Upper lobe of right lung (tissue), 1 donor: ENCODE measurements around the gene CSMD2. TPM values are rescaled to one million over a fixed set of nuclear protein-coding genes. Genes with fewer than 3 reads are reported as not detected.

ENCODE experiments used
- ATAC-seq: fragments of 200-7000 bp; cut with Tn5 transposase; one replicate; pipeline ENCODE4 v1.9.1; 2020; ENCODE audit warnings: mild to moderate bottlenecking, moderate library complexity
- DNase-seq: peaks from one replicate; pipeline ENCODE4 v3.0.0-alpha.2; 2020
- H3K27ac ChIP-seq: fragments of 200-600 bp; one replicate; pipeline ENCODE4 v1.8.0; 2022
- H3K27me3 ChIP-seq: fragments of 200-600 bp; one replicate; pipeline ENCODE4 v1.8.0; 2022; ENCODE audit warnings: mild to moderate bottlenecking
- H3K36me3 ChIP-seq: fragments of 200-600 bp; one replicate; pipeline ENCODE4 v1.8.0; 2022
- H3K4me1 ChIP-seq: fragments of 200-600 bp; one replicate; pipeline ENCODE4 v1.8.0; 2022
- H3K4me3 ChIP-seq: fragments of 200-600 bp; one replicate; pipeline ENCODE4 v1.8.0; 2022; ENCODE audit warnings: mild to moderate bottlenecking
- H3K9me3 ChIP-seq: fragments of 200-600 bp; one replicate; pipeline ENCODE4 v1.8.0; 2022
- intact Hi-C: fragments of 100-400 bp; cut with DNase I; formaldehyde crosslinking; loops from one replicate; pipeline ENCODE4 v1.11.0; 2022
- total RNA-seq: library from RNA; stranded (reverse); fragmentation: NEBNext Ultra II Directional; extraction: Animal tissue kit (Norgen Biotek cat#: 25700); gene quantifications from one replicate; pipeline ENCODE4 v1.2.1, GENCODE V29; 2021
- TF ChIP-seq, protein P1 (sequence below): fragments of 200-600 bp; IDR thresholded peaks from one replicate; pipeline ENCODE4 v1.8.0; 2022; ENCODE audit warnings: antibody characterized with exemption
- donor health status: DM: no; HTN: yes; CAD: no; lungs with severe emphysema.

Gene CSMD2
- total RNA-seq, 1 donor from 2014 or later: 0.67 TPM

- H3K27me3 ChIP-seq: peaks cover 3% of the 10 kb centered on the region
- no peak for ATAC-seq
- no peaks in the 10 kb centered on the region for H3K9me3 ChIP-seq
- no peaks in the 10 kb centered on the region for H3K4me1 ChIP-seq
- H3K27ac ChIP-seq: no peak overlapping the region
- intact Hi-C loops: no loop called here
- TF ChIP-seq, protein P1, sequence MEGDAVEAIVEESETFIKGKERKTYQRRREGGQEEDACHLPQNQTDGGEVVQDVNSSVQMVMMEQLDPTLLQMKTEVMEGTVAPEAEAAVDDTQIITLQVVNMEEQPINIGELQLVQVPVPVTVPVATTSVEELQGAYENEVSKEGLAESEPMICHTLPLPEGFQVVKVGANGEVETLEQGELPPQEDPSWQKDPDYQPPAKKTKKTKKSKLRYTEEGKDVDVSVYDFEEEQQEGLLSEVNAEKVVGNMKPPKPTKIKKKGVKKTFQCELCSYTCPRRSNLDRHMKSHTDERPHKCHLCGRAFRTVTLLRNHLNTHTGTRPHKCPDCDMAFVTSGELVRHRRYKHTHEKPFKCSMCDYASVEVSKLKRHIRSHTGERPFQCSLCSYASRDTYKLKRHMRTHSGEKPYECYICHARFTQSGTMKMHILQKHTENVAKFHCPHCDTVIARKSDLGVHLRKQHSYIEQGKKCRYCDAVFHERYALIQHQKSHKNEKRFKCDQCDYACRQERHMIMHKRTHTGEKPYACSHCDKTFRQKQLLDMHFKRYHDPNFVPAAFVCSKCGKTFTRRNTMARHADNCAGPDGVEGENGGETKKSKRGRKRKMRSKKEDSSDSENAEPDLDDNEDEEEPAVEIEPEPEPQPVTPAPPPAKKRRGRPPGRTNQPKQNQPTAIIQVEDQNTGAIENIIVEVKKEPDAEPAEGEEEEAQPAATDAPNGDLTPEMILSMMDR: no peak
- no peaks in the 10 kb centered on the region for H3K36me3 ChIP-seq
- no peak overlapping the region for H3K4me3 ChIP-seq
- no peak for DNase-seq
Measured at GRCh38 chr1:33519240-33519884, 645.7 kb downstream of the CSMD2 start.

GRCh38 chr1:33517596-33518250, 647.3 kb downstream of the CSMD2 start:
- Histone ChIP-seq H3K27ac (no peak overlapping the region), H3K4me3 (no peak overlapping the region), H3K27me3 (peaks cover 3% of the 10 kb centered on the region), H3K36me3 (no peaks in the 10 kb centered on the region), H3K9me3 (no peaks in the 10 kb centered on the region), H3K4me1 (no peaks in the 10 kb centered on the region)
- intact Hi-C loops: no loop called here
- no peak for DNase-seq
- TF ChIP-seq, protein P1: no peak
- ATAC-seq: no peak

DNA sequence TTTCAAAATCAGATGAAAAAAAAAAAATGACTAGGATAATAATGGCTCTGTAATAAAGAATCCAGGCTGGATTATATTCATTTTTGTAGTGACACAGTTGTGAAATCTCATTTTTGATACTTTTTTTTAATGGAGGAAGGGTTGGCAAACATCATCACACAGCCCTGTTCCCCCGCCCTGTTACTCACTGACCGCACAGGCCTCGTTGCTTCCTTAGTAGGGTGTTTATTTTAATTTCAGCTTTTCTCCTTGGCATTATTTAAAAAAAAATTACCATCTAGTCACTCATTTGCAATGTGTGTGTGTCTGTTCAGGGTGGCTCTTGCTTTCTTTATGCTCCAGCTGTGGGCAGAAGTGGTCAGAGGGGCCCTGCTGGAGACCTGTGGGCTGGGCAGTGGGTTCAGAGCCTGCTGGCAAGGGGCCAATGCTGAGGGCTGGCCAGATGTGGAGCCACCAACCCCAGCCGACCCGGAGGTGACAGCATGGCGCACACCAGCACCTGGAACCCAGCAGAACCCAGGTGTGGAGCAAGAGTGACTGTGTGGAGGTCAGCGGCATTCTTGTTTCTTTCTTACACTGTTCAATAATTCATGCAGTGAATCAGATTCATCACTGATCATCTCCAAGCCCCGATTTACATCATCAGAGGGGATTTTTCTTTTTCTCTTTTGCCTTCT, 648.0 kb downstream of the CSMD2 start:
- DNase-seq (no peak), ATAC-seq (no peak)
- H3K36me3 ChIP-seq: no peaks in the 10 kb centered on the region
- no peaks in the 10 kb centered on the region for H3K4me1 ChIP-seq
- H3K27ac ChIP-seq: no peak overlapping the region
- TF ChIP-seq, protein P1: no peak
- H3K4me3 ChIP-seq: no peak overlapping the region
- no peaks in the 10 kb centered on the region for H3K9me3 ChIP-seq
- intact Hi-C loops: no loop called here
- H3K27me3 ChIP-seq: no peaks in the 10 kb centered on the region

GRCh38 chr1:33516428-33516827, 648.6 kb downstream of the CSMD2 start:
- no peak overlapping the region for H3K27ac ChIP-seq
- no peaks in the 10 kb centered on the region for H3K36me3 ChIP-seq
- intact Hi-C loops: no loop called here
- H3K4me3 ChIP-seq: no peak overlapping the region
- TF ChIP-seq, protein P1: no peak
- H3K27me3 ChIP-seq: no peaks in the 10 kb centered on the region
- DNase-seq: no peak
- H3K9me3 ChIP-seq: no peaks in the 10 kb centered on the region
- ATAC-seq: no peak
- H3K4me1 ChIP-seq: no peaks in the 10 kb centered on the region

DNA sequence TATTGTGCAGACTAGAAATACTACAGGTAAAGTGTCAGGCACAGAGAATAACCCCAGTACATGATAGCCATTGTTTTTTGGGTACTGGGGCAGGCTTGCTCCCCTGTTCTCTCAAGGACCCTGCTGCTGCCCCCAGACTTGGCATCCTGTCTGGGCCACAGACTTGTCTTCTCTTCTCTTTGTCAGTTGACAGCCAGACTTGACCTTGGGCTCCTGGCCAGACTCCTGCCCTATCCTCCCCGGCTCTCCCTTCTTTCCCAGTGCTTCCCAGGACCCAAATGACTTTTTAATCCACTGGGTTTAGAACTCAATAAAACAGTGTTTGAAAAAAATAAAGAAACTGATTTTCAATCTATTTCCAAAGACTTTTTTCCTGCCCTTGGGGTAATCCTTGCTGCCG, 649.4 kb downstream of the CSMD2 start:
- ATAC-seq: no peak
- H3K4me1 ChIP-seq: no peaks in the 10 kb centered on the region
- TF ChIP-seq, protein P1: no peak
- DNase-seq: no peak
- H3K9me3 ChIP-seq: no peaks in the 10 kb centered on the region
- intact Hi-C loops: no loop called here
- no peak overlapping the region for H3K4me3 ChIP-seq
- no peaks in the 10 kb centered on the region for H3K27me3 ChIP-seq
- no peaks in the 10 kb centered on the region for H3K36me3 ChIP-seq
- H3K27ac ChIP-seq: no peak overlapping the region
